ENCODE data around the gene CFAP61. TPM values are rescaled to one million over a fixed set of nuclear protein-coding genes. Genes with fewer than 3 reads are reported as not detected.

Gene CFAP61
- total RNA-seq, 1 experiment from 2014 or later: 0.28 TPM

- TF ChIP-seq REST (IDR thresholded peaks at IDR 0.05; ENCODE audit: insufficient read depth in 1 of 2, low read depth in 2 of 2, low read length in 1 of 2) (no peak), CTCF (IDR thresholded peaks at IDR 0.05) (no peak), SIN3A (IDR thresholded peaks at IDR 0.05; ENCODE audit: borderline replicate concordance, insufficient read depth, low read depth, low read length) (no peak), POLR2AphosphoS5 (IDR thresholded peaks at IDR 0.05; ENCODE audit: low read depth, low read length) (no peak)
- DNase-seq (ENCODE audit: low read depth, low spot score) (no peak), ATAC-seq (no peak)
- Histone ChIP-seq H3K27me3 (ENCODE audit: control insufficient read depth, insufficient read depth, low read length) (no peaks in the 10 kb centered on the region), H3K4me1 (ENCODE audit: control insufficient read depth, insufficient read depth, low read length) (peaks cover 29% of the 10 kb centered on the region), H3K9me3 (ENCODE audit: control insufficient read depth, insufficient read depth, low read depth, low read length) (no peaks in the 10 kb centered on the region), H3K4me3 (ENCODE audit: low read depth in 2 of 2, low read length in 2 of 2) (no peak overlapping the region), H3K36me3 (ENCODE audit: control insufficient read depth, insufficient read depth, low read length) (no peaks in the 10 kb centered on the region; the same call in 1 of the 2 replicates), H3K27ac (ENCODE audit: low read length) (peak overlapping the region; percentile 14; the same call in 1 of the 2 replicates)
- POLR2A ChIA-PET: no interaction called here
- CTCF ChIA-PET: no interaction called here
- intact Hi-C loops (cut with micrococcal nuclease; ENCODE audit: unreplicated experiment) (no loop called here), in situ Hi-C loops (cut with HindIII; ENCODE audit: low pct_unique_long_range_greater_than_20kb, low sequenced_read_pairs) (no loop called here)
- BruUV-seq (replicated peaks): no TSS peak
Measured at GRCh38 chr20:20014659-20015058, 37.7 kb upstream of the CFAP61 start.

GRCh38 chr20:20017001-20017843 lies 35.1 kb upstream of the CFAP61 start, which contains the start of gene NAA20:
TSS of gene NAA20 (plus strand) at chr20:20017362. CDS start at chr20:20017397, 35 bp downstream.
- peak within 1 kb of the TSS; percentile 88 for H3K27ac ChIP-seq (ENCODE audit: low read length)
- POLR2A ChIA-PET: no interaction called here
- H3K9me3 ChIP-seq (ENCODE audit: control insufficient read depth, insufficient read depth, low read depth, low read length): no peaks in the 10 kb centered on the region
- in situ Hi-C loops (cut with HindIII; ENCODE audit: low pct_unique_long_range_greater_than_20kb, low sequenced_read_pairs) (no loop called here), intact Hi-C loops (cut with micrococcal nuclease; ENCODE audit: unreplicated experiment) (no loop called here)
- H3K4me3 ChIP-seq (ENCODE audit: low read depth in 2 of 2, low read length in 2 of 2): peak within 1 kb of the TSS; percentile 80 to 90
- no peaks in the 10 kb centered on the region for H3K27me3 ChIP-seq (ENCODE audit: control insufficient read depth, insufficient read depth, low read length)
- peaks cover 26% of the 10 kb centered on the region for H3K4me1 ChIP-seq (ENCODE audit: control insufficient read depth, insufficient read depth, low read length)
- no peaks in the 10 kb centered on the region; the same call in 1 of the 2 replicates for H3K36me3 ChIP-seq (ENCODE audit: control insufficient read depth, insufficient read depth, low read length)
- peak; percentile 79 for DNase-seq (ENCODE audit: low read depth, low spot score)
- no peak for TF ChIP-seq TCF7L2 (IDR thresholded peaks at IDR 0.05; ENCODE audit: low read depth, low read length)
- TF ChIP-seq CTCF (IDR thresholded peaks at IDR 0.05): peak; percentile 86
- TF ChIP-seq POLR2AphosphoS5 (IDR thresholded peaks at IDR 0.05; ENCODE audit: low read depth, low read length): peak; percentile 74
- peak; percentile 90; the same call in 1 of the 2 replicates for TF ChIP-seq SIN3A (IDR thresholded peaks at IDR 0.05; ENCODE audit: borderline replicate concordance, insufficient read depth, low read depth, low read length)
- ATAC-seq: peak; percentile 99
- CTCF ChIA-PET: interaction anchor here (0.6 kb wide), 1 partner anchor 129 kb away, joined by 3 read pairs; no protein-coding TSS in a partner anchor
- BruUV-seq (replicated peaks): no TSS peak
